ENCODE results near the gene RNF31.
A peak's percentile ranks its signal among the peaks of the same experiment; 100 is the strongest.
"Not testable (repeated sequence)": the region's sequence is repeated elsewhere in the genome, so short reads cannot be mapped to it uniquely, and the experiment has no call there.

The RNF31 gene

DNA sequence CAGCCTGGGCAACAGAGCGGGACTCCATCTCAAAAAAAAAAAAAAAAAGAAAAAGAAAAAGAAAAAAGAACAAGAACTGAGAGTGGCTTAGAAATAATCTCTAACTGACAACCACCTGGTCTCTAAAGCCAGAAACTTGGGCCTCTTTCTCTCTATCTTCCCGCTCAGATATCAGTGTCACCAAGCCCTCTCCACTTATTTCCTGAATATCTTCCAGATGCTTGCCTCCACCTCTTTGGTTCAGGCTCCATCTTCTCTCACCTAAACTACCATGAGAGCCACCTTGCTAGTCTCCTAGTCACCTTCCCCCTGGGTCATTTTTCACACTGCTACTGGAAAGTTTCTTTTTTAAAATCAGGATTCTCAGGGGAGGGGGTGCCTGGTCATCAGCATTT, 49.8 kb downstream of the RNF31 start:
- H3K9ac ChIP-seq (ENCODE audit: low read depth, low read length), result no peak overlapping the region
- H3K9me3 ChIP-seq (ENCODE audit: control insufficient read depth, insufficient read depth, low read length), result peaks cover 5% of the 10 kb centered on the region
- H3K36me3 ChIP-seq (ENCODE audit: insufficient read depth, low read length), result peaks cover 8% of the 10 kb centered on the region; the same call in 1 of the 2 replicates
- H3K4me1 ChIP-seq (ENCODE audit: insufficient read depth, low read length), result no peaks in the 10 kb centered on the region

DNA sequence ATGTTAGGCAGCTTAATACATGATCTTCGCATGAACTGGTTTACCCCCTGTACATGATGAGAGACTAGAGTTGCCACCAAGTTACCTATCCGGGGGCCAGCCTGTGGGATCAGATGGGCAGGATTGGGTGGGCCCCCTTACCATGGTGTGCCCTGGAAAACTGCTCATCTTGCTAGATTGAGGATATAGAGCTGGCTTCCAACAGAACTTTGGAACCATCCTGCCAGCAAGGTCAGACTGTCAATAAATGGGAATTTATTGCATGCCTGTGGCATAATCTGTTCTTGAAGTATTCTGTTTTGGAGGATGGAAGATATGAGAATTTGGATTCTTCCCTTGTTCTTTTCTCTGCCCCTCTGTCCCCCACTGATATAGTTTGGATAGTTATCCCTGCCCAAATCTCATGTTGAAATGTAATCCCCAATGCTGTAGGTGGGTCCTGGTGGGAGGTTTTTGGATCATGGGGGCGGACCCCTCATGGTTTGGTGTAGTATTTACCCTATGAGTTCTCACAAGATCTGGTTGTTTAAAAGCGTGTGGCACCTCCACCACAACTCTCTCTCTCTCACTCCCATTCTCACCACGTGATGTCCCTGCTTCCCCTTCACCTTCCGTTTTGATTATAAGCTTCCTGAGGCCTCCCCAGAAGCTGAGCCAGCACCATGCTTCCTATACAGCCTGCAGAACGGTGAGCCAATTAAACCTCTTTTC, 51.7 kb downstream of the RNF31 start:
- no peak overlapping the region for H3K9ac ChIP-seq (ENCODE audit: low read depth, low read length)
- H3K4me1 ChIP-seq (ENCODE audit: insufficient read depth, low read length), result no peaks in the 10 kb centered on the region
- peaks cover 7% of the 10 kb centered on the region; the same call in 1 of the 2 replicates for H3K36me3 ChIP-seq (ENCODE audit: insufficient read depth, low read length)
- H3K9me3 ChIP-seq (ENCODE audit: control insufficient read depth, insufficient read depth, low read length), result peaks cover 5% of the 10 kb centered on the region

DNA sequence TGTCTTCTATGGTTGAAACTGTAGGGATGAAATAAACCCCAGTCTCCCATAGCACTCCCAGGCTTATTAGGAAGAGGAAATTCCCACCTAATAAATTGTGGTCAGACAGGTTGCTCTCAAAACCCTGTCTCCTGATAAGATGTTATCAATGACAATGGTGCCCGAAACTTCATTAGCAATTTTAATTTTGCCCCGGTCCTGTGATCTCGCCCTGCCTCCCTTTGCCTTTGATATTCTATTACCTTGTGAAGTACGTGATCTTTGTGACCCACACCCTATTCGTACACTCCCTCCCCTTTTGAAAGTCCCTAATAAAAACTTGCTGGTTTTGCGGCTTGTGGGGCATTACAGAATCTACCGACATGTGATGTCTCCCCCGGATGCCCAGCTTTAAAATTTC, 55.2 kb downstream of the RNF31 start:
- not testable (repeated sequence) for H3K9ac ChIP-seq (ENCODE audit: low read depth, low read length); H3K4me1 ChIP-seq (ENCODE audit: insufficient read depth, low read length); H3K9me3 ChIP-seq (ENCODE audit: control insufficient read depth, insufficient read depth, low read length)
- H3K36me3 ChIP-seq (ENCODE audit: insufficient read depth, low read length), result peaks cover 17% of the 10 kb centered on the region; the same call in 1 of the 2 replicates

- peaks cover 17% of the 10 kb centered on the region; the same call in 1 of the 2 replicates for H3K36me3 ChIP-seq (ENCODE audit: insufficient read depth, low read length)
- 0 out of 2 replicates have a peak overlapping the region, but pooled peaks have one; percentile 3 for H3K9ac ChIP-seq (ENCODE audit: low read depth, low read length)
- H3K4me1 ChIP-seq (ENCODE audit: insufficient read depth, low read length); H3K9me3 ChIP-seq (ENCODE audit: control insufficient read depth, insufficient read depth, low read length): not testable (repeated sequence)
These were observed 56.1 kb downstream of the RNF31 start for GRCh38 chr14:24203249-24203886.

DNA sequence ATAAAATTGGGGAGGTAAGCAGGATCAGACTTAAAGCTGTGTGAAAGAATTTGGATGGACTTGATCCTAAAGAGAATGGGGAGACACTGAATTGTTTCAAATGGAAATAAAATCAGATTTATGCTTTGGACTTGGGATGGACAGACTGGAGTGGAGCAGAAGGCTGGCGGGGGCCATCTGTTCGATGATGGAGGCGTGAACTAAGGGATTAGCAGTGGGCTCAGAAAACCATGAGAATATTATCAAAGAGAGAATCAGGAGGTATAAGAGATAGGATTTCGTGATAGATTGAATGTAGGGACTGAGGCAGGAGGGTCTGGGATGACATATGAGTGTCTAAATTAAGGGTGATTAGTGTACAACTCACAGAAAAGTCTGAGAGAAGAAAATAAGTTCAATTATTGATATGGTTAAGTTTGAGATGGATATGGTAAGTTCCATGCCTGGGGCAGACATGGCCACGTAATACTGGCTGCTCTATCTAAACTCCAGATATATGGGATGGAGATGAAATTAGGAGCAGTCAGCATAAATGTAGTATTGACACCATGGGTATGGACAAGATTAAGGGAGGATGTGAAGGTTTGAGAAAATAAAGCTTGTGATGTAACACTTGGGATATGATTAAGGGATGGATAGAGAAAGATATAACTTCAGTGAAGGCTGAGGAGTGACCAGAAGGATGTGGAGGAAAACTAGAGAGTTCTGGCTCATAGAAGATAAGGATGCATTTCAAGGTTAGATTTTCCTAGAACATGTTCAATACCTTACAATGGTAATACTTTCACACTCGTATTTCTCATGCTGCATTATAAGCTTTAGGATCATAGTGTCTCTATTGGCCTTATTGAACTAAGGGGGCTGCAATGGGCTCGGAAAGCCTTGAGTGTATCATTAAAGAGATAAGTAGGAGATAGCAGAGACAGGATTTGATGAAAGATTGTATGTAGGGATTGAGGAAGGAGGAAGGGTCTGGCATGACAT, 57.2 kb downstream of the RNF31 start:
- Histone ChIP-seq H3K9ac (ENCODE audit: low read depth, low read length) (no peak overlapping the region), H3K36me3 (ENCODE audit: insufficient read depth, low read length) (peaks cover 20% of the 10 kb centered on the region; the same call in 1 of the 2 replicates), H3K4me1 (ENCODE audit: insufficient read depth, low read length) (no peaks in the 10 kb centered on the region)

DNA sequence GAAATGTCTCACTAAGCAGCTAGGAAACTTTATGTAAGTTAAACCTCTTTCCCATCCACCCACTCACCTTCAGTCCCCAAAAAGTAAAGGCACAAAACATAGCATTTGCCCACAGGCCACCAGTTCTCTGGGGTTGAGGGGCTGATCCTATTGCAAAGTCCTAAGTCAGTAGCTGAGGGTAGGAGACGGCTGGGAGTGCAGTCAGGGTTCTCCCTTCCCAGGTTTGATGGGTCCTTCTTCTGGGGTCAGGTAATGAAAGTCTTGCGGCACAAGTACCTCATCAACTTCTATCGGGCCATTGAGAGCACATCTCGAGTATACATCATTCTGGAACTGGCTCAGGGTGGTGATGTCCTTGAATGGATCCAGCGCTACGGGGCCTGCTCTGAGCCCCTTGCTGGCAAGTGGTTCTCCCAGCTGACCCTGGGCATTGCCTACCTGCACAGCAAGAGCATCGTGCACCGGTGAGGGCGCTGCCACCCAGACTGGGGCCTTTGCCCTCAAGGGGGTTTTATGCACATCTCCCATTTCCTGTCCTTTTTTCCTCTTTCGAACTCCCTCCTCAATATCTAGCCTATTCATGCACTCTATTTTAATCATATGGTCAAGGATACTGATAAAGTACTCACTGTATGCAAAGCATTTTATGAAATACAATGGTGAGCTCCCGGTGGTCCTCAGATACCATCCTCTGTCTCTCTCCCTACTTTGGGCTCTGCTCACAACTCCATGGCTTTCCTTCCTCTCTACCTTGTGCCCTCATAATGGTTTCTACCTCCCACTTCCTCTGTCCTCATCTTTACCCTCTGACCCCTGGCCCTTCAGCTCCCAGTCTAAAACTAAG, 59.2 kb downstream of the RNF31 start:
- Histone ChIP-seq H3K36me3 (ENCODE audit: insufficient read depth, low read length) (peaks cover 20% of the 10 kb centered on the region; the same call in 1 of the 2 replicates), H3K9ac (ENCODE audit: low read depth, low read length) (no peak overlapping the region), H3K4me1 (ENCODE audit: insufficient read depth, low read length) (no peaks in the 10 kb centered on the region), H3K9me3 (ENCODE audit: control insufficient read depth, insufficient read depth, low read length) (peaks cover 3% of the 10 kb centered on the region)

More for the DNA sequence above, 57.2 kb downstream of the RNF31 start:
- H3K9me3 ChIP-seq (ENCODE audit: control insufficient read depth, insufficient read depth, low read length), result peaks cover 5% of the 10 kb centered on the region

GRCh38 chr14:24207104-24207551, 59.8 kb downstream of the RNF31 start:
- Histone ChIP-seq H3K9ac (ENCODE audit: low read depth, low read length) (no peak overlapping the region), H3K4me1 (ENCODE audit: insufficient read depth, low read length) (no peaks in the 10 kb centered on the region), H3K9me3 (ENCODE audit: control insufficient read depth, insufficient read depth, low read length) (no peaks in the 10 kb centered on the region), H3K36me3 (ENCODE audit: insufficient read depth, low read length) (peaks cover 18% of the 10 kb centered on the region; the same call in 1 of the 2 replicates)

DNA sequence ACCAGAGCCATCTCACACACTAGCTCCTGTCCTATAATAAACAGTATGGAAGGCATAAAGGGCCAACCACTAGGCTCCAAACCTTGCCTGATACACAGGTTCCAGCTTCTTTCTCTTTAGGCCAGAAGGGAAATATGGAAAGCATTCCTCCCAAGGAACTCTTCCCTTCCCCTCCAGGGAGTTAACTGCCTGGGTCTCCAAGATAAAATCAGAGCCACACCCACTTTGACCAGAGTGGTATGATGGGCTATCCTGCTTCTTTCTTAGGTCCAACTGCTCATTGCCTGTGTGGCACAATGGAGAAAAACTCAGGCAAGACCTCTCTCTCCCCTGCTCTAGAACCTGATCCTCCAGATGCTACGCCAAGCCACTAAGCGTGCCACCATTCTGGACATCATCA, 60.3 kb downstream of the RNF31 start:
- Histone ChIP-seq H3K9ac (ENCODE audit: low read depth, low read length) (no peak overlapping the region), H3K36me3 (ENCODE audit: insufficient read depth, low read length) (peaks cover 18% of the 10 kb centered on the region; the same call in 1 of the 2 replicates), H3K9me3 (ENCODE audit: control insufficient read depth, insufficient read depth, low read length) (no peaks in the 10 kb centered on the region)

More for the DNA sequence above, 60.3 kb downstream of the RNF31 start:
- H3K4me1 ChIP-seq (ENCODE audit: insufficient read depth, low read length), result no peaks in the 10 kb centered on the region
